GM12878 (cell line): ENCODE results near the gene SLC25A11. TPM values are rescaled to one million over a fixed set of nuclear protein-coding genes. Genes with fewer than 3 reads are reported as not detected.

Source experiments
- BACH1 ChIP-seq: fragments of 450-650 bp; IDR thresholded peaks from 2 replicates; pipeline ENCODE4 v1.6.1; 2017; ENCODE audit warnings: mild to moderate bottlenecking, borderline replicate concordance
- E2F4 ChIP-seq: IDR thresholded peaks from 2 replicates; pipeline ENCODE4 v1.6.1; 2012; ENCODE audit warnings: low read depth, low read length, improper control_type of control experiment
- EED ChIP-seq: sonication (generic); IDR thresholded peaks from 2 replicates; pipeline ENCODE4 v1.6.1; 2016; ENCODE audit warnings: antibody characterized with exemption, low read depth
- EP300 ChIP-seq, 2 experiments: fragments of 150-350 bp in 1 of 2; IDR thresholded peaks; 2 replicates each; pipeline ENCODE4 v1.6.1; 2011 to 2012; ENCODE audit warnings: low read depth in 2 of 2, low read length in 2 of 2, borderline replicate concordance in 1 of 2, improper control_type of control experiment in 1 of 2, inconsistent platforms in 1 of 2; ENCODE audit not compliant: control insufficient read depth in 1 of 2
- EZH2 ChIP-seq: IDR thresholded peaks from 2 replicates; pipeline ENCODE4 v1.6.1; 2012; ENCODE audit warnings: low read depth, mild to moderate bottlenecking, control low read depth, inconsistent platforms, low read length, borderline replicate concordance; ENCODE audit not compliant: control insufficient read depth
- GATAD2B ChIP-seq: fragments of 450-650 bp; conservative IDR thresholded peaks from 2 replicates; pipeline ENCODE4 v1.6.1; 2017; ENCODE audit warnings: low read depth, mild to moderate bottlenecking, moderate library complexity
- HDAC6 ChIP-seq: fragments of 200-600 bp; sonication (generic); IDR thresholded peaks from one replicate; pipeline ENCODE4 v1.8.0; 2017; ENCODE audit warnings: antibody characterized with exemption; ENCODE audit not compliant: unreplicated experiment
- IKZF1 ChIP-seq: fragments of 450-650 bp; conservative IDR thresholded peaks from 2 replicates; pipeline ENCODE4 v1.6.1; 2017; ENCODE audit warnings: antibody characterized with exemption, mild to moderate bottlenecking
- LARP7 ChIP-seq: fragments of 450-650 bp; IDR thresholded peaks from 2 replicates; pipeline ENCODE4 v1.6.1; 2017; ENCODE audit warnings: mild to moderate bottlenecking
- MYC ChIP-seq: IDR thresholded peaks from 2 replicates; pipeline ENCODE4 v1.6.1; 2011; ENCODE audit warnings: mild to moderate bottlenecking, low read length, moderate library complexity, inconsistent platforms; ENCODE audit not compliant: insufficient read depth, insufficient replicate concordance, insufficient read length, severe bottlenecking
- NBN ChIP-seq: fragments of 450-650 bp; IDR thresholded peaks from 2 replicates; pipeline ENCODE4 v1.6.1; 2016
- NKRF ChIP-seq: fragments of 450-650 bp; conservative IDR thresholded peaks from 2 replicates; pipeline ENCODE4 v1.6.1; 2017; ENCODE audit warnings: mild to moderate bottlenecking, moderate library complexity
- NR2F1 ChIP-seq: fragments of 450-650 bp; conservative IDR thresholded peaks from 2 replicates; pipeline ENCODE4 v1.6.1; 2017; ENCODE audit warnings: mild to moderate bottlenecking
- POLR2A ChIP-seq: IDR thresholded peaks from 2 replicates; pipeline ENCODE4 v1.6.1; 2011; ENCODE audit warnings: low read depth, mild to moderate bottlenecking, low read length
- POU2F2 ChIP-seq: IDR thresholded peaks from 3 replicates; pipeline ENCODE4 v1.6.1; 2011; ENCODE audit warnings: low read depth, mild to moderate bottlenecking, low read length, borderline replicate concordance
- RAD21 ChIP-seq: IDR thresholded peaks from 2 replicates; pipeline ENCODE4 v1.6.1; 2011; ENCODE audit warnings: mild to moderate bottlenecking, low read depth, low read length, moderate library complexity; ENCODE audit not compliant: insufficient read depth
- RAD51 ChIP-seq: fragments of 450-650 bp; IDR thresholded peaks from 2 replicates; pipeline ENCODE4 v1.6.1; 2016; ENCODE audit warnings: moderate library complexity, mild to moderate bottlenecking, inconsistent platforms
- RFX5 ChIP-seq: IDR thresholded peaks from 2 replicates; pipeline ENCODE4 v1.6.1; 2011; ENCODE audit warnings: low read depth, low read length, improper control_type of control experiment
- SIX5 ChIP-seq: IDR thresholded peaks from 2 replicates; pipeline ENCODE4 v1.6.1; 2011; ENCODE audit warnings: mild to moderate bottlenecking, low read depth, low read length, moderate library complexity; ENCODE audit not compliant: severe bottlenecking
- USF2 ChIP-seq: IDR thresholded peaks from 2 replicates; pipeline ENCODE4 v1.6.1; 2011; ENCODE audit warnings: low read depth, low read length, improper control_type of control experiment, borderline replicate concordance
- YY1 ChIP-seq: IDR thresholded peaks from 2 replicates; pipeline ENCODE4 v1.6.1; 2011; ENCODE audit warnings: low read depth, mild to moderate bottlenecking, low read length
- ZBTB40 ChIP-seq: fragments of 450-650 bp; IDR thresholded peaks from 2 replicates; pipeline ENCODE4 v1.6.1; 2016; ENCODE audit warnings: mild to moderate bottlenecking, moderate library complexity, borderline replicate concordance
- polyA plus RNA-seq, 11 experiments: library from polyadenylated mRNA; depleted of rRNA in 4 of 11; unstranded in 6 of 11; stranded (reverse) in 5 of 11; fragments of >200 nt; fragmentation: Nextera tagmentation in 4 of 11; fragmentation: Illumina TruSeq in 1 of 11; extraction: Ambion mirVana in 4 of 11; extraction: Trizol in 1 of 11; gene quantifications; 1 replicate in 1 of 11; 2 replicates in 10 of 11; pipeline versions ENCODE4 v1.2.1 to v1.2.3, GENCODE V29; 2011 to 2016; ENCODE audit warnings: inconsistent platforms in 2 of 11, missing spikeins in 2 of 11, low read depth in 1 of 11
- total RNA-seq, 4 experiments: library from RNA; depleted of rRNA in 3 of 4; stranded (reverse); fragments of >200 nt in 3 of 4; fragmentation: Illumina TruSeq in 1 of 4; extraction: Trizol in 1 of 4; gene quantifications; 2 replicates each; pipeline versions ENCODE4 v1.2.1 to v1.2.3, GENCODE V29; 2013 to 2021

Gene SLC25A11
- total and polyA plus RNA-seq, 10 of the 15 experiments (the other 5 are each of a cell fraction or from before 2014, with no cell fraction given): 5.8 to 142 (median 65.0) TPM

- no peak for TF ChIP-seq RAD51
- TF ChIP-seq NKRF: peak; percentile 64; the same call in 1 of the 2 replicates
- no peak for TF ChIP-seq RAD21
- TF ChIP-seq GATAD2B: peak; percentile 31; the same call in 1 of the 2 replicates
- TF ChIP-seq USF2: no peak
- peak; percentile 34; the same call in 1 of the 2 replicates for TF ChIP-seq ZBTB40
- no peak for TF ChIP-seq SIX5
- peak; percentile 38; the same call in 1 of the 2 replicates for TF ChIP-seq LARP7
- peak; percentile 58; the same call in 2 of the 3 replicates for TF ChIP-seq POU2F2
- TF ChIP-seq EED: peak; percentile 87; the same call in 1 of the 2 replicates
- no peak for TF ChIP-seq RFX5
- TF ChIP-seq E2F4: no peak
- no peak for TF ChIP-seq HDAC6
- TF ChIP-seq IKZF1: peak; percentile 53
- peak; percentile 51; the same call in 1 of the 2 replicates for TF ChIP-seq YY1
- TF ChIP-seq NBN: peak; percentile 5; the same call in 1 of the 2 replicates
- peak; percentile 71 for TF ChIP-seq POLR2A
- TF ChIP-seq EZH2: no peak
- no peak for TF ChIP-seq BACH1
- no peak for TF ChIP-seq NR2F1
- TF ChIP-seq MYC: no peak
- TF ChIP-seq EP300 (IDR thresholded peaks at IDR 0.05; ENCODE audit: borderline replicate concordance in 1 of 2, control insufficient read depth in 1 of 2, low read depth in 2 of 2, low read length in 2 of 2): no peak
Observed at GRCh38 chr17:4940555-4941318, 891 bp upstream of the SLC25A11 start (continued).
